22Rv1 (cell line): Measurements from ENCODE around the gene PSMB5.

Experiments
- H3K27ac ChIP-seq: fragments of 450-650 bp; 2 replicates; pipeline ENCODE4 v1.5.1; 2017
- CTCF ChIP-seq: fragments of 450-650 bp; IDR thresholded peaks from 2 replicates; pipeline ENCODE4 v1.5.1; 2017; ENCODE audit warnings: mild to moderate bottlenecking
- ZFX ChIP-seq: fragments of 450-650 bp; IDR thresholded peaks from 2 replicates; pipeline ENCODE4 v1.6.1; 2017; ENCODE audit warnings: antibody characterized with exemption, borderline replicate concordance

The PSMB5 gene

GRCh38 chr14:23066855-23067744 is 32.4 kb upstream of the PSMB5 start:
- no peak for TF ChIP-seq CTCF
- TF ChIP-seq ZFX: no peak
- H3K27ac ChIP-seq: no peak overlapping the region

GRCh38 chr14:23066368-23066767 is 31.7 kb upstream of the PSMB5 start:
- H3K27ac ChIP-seq: no peak overlapping the region
- TF ChIP-seq ZFX (no peak), CTCF (no peak)

GRCh38 chr14:23063601-23064000 is 28.9 kb upstream of the PSMB5 start:
- peak overlapping the region; percentile 10; the same call in 1 of the 2 replicates for H3K27ac ChIP-seq
- TF ChIP-seq CTCF: no peak
- TF ChIP-seq ZFX: no peak

- H3K27ac ChIP-seq: peak overlapping the region; percentile 43
- TF ChIP-seq ZFX (no peak), CTCF (no peak)
These were observed 27.3 kb upstream of the PSMB5 start for GRCh38 chr14:23062002-23062401.

GRCh38 chr14:23060536-23061260 is 26.0 kb upstream of the PSMB5 start:
- TF ChIP-seq ZFX: no peak
- no peak for TF ChIP-seq CTCF
- 0 out of 2 replicates have a peak overlapping the region, but pooled peaks have one; percentile 90 for H3K27ac ChIP-seq

GRCh38 chr14:23058654-23059504 is 24.2 kb upstream of the PSMB5 start:
- peak overlapping the region; percentile 90 for H3K27ac ChIP-seq
- no peak for TF ChIP-seq CTCF
- TF ChIP-seq ZFX: no peak
